SK-N-SH (cell line): ENCODE results near the gene KTN1. TPM values are rescaled to one million over a fixed set of nuclear protein-coding genes. Genes with fewer than 3 reads are reported as not detected.

ENCODE experiments used
- CTCF ChIA-PET: fragments of 300-600, 350-600 bp; formaldehyde crosslinking; extraction: SDS; loops from one replicate; lab custom pipeline; 2021; lab: Yijun Ruan, JAX
- POLR2A ChIA-PET: fragments of 350-600 bp; sonication (Branson Sonifier 250); formaldehyde crosslinking; extraction: SDS; loops from one replicate; lab custom pipeline; 2020; ENCODE audit warnings: antibody characterized with exemption, inconsistent platforms; lab: Yijun Ruan, JAX
- DNase-seq: peaks from one replicate; pipeline ENCODE4 v3.0.0; 2012
- H2AFZ ChIP-seq: fragments of 200-600 bp; sonication (generic); 2 replicates; pipeline ENCODE4 v1.8.1; 2016; ENCODE audit warnings: antibody characterized with exemption, mild to moderate bottlenecking, low read depth
- H3F3A ChIP-seq: fragments of 200-600 bp; sonication (generic); replicated peaks from 2 replicates; pipeline ENCODE3; 2016; ENCODE audit warnings: antibody characterized with exemption, mild to moderate bottlenecking; ENCODE audit not compliant: insufficient read depth
- H3K27ac ChIP-seq, 2 experiments: fragments of 200-500 bp in 1 of 2; fragments of 200-600 bp in 1 of 2; sonication (Bioruptor generic) in 1 of 2; sonication (generic), shearing (Covaris generic) in 1 of 2; 2 replicates each; pipeline versions ENCODE4 v1.5.1 to v1.6.1; 2014 to 2016; ENCODE audit warnings: low read depth in 2 of 2, inconsistent platforms in 1 of 2, low read length in 1 of 2, mild to moderate bottlenecking in 1 of 2, mixed read lengths in 1 of 2
- H3K27me3 ChIP-seq: fragments of 200-600 bp; sonication (generic), shearing (Covaris generic); 2 replicates; pipeline ENCODE4 v1.6.1; 2016; ENCODE audit warnings: mixed run types; ENCODE audit not compliant: insufficient read depth
- H3K36me3 ChIP-seq, 2 experiments: fragments of 200-500 bp in 1 of 2; fragments of 200-600 bp in 1 of 2; sonication (Bioruptor generic) in 1 of 2; sonication (generic) in 1 of 2; replicated peaks in 1 of 2; 2 replicates each; pipeline versions ENCODE3 to v1.5.1; 2014 to 2016; ENCODE audit warnings: low read length in 1 of 2, mild to moderate bottlenecking in 1 of 2; ENCODE audit not compliant: insufficient read depth in 2 of 2, control insufficient read depth in 1 of 2
- H3K4me1 ChIP-seq, 2 experiments: fragments of 200-500 bp in 1 of 2; fragments of 200-600 bp in 1 of 2; sonication (Bioruptor generic) in 1 of 2; sonication (generic), shearing (Covaris generic) in 1 of 2; 2 replicates each; pipeline versions ENCODE4 v1.5.1 to v1.6.1; 2014 to 2016; ENCODE audit warnings: low read depth in 1 of 2, low read length in 1 of 2, mixed run types in 1 of 2; ENCODE audit not compliant: insufficient read depth in 2 of 2, control insufficient read depth in 1 of 2
- H3K4me2 ChIP-seq: fragments of 200-600 bp; sonication (generic), shearing (Covaris generic); 2 replicates; pipeline ENCODE4 v1.6.1; 2017; ENCODE audit warnings: mixed run types
- H3K4me3 ChIP-seq, 2 experiments: fragments of 200-500 bp in 1 of 2; fragments of 200-600 bp in 1 of 2; sonication (Bioruptor generic) in 1 of 2; sonication (generic), shearing (Covaris generic) in 1 of 2; 2 replicates each; pipeline versions ENCODE4 v1.5.1 to v1.8.1; 2014 to 2016; ENCODE audit warnings: low read depth in 2 of 2, inconsistent platforms in 1 of 2, low read length in 1 of 2, mild to moderate bottlenecking in 1 of 2, mixed read lengths in 1 of 2, moderate library complexity in 1 of 2
- H3K79me2 ChIP-seq: fragments of 200-600 bp; sonication (generic); 2 replicates; pipeline ENCODE4 v1.8.1; 2017; ENCODE audit warnings: mild to moderate bottlenecking; ENCODE audit not compliant: insufficient read depth
- H3K9ac ChIP-seq: fragments of 200-600 bp; sonication (generic); 2 replicates; pipeline ENCODE4 v1.6.1; 2017; ENCODE audit warnings: mixed run types
- H3K9me2 ChIP-seq: fragments of 200-600 bp; sonication (generic); 2 replicates; pipeline ENCODE4 v1.6.1; 2017; ENCODE audit warnings: mixed run types
- H3K9me3 ChIP-seq: fragments of 200-600 bp; sonication (generic); 2 replicates; pipeline ENCODE4 v1.6.1; 2017; ENCODE audit warnings: mixed run types, mild to moderate bottlenecking, moderate library complexity
- H4K20me1 ChIP-seq: fragments of 200-600 bp; sonication (generic); 2 replicates; pipeline ENCODE4 v1.6.1; 2017; ENCODE audit warnings: mild to moderate bottlenecking, mixed run types; ENCODE audit not compliant: insufficient read depth
- CHD2 ChIP-seq: fragments of 150-350 bp; IDR thresholded peaks from 2 replicates; pipeline ENCODE4 v1.6.1; 2018; ENCODE audit warnings: low read length; ENCODE audit not compliant: partially characterized antibody
- ELF1 ChIP-seq: IDR thresholded peaks from 2 replicates; pipeline ENCODE4 v1.4.0; 2012
- EZH2phosphoT487 ChIP-seq: fragments of 200-600 bp; sonication (generic); IDR thresholded peaks from 2 replicates; pipeline ENCODE4 v1.6.1; 2017; ENCODE audit warnings: low read depth, mixed run types, mild to moderate bottlenecking, antibody characterized with exemption, moderate library complexity, borderline replicate concordance
- FOXJ3 ChIP-seq: sonication (generic); formaldehyde crosslinking; IDR thresholded peaks from 2 replicates; pipeline ENCODE4 v1.5.1; 2020; ENCODE audit warnings: mild to moderate bottlenecking, missing genetic modification reagents
- FOXM1 ChIP-seq: IDR thresholded peaks from 2 replicates; pipeline ENCODE4 v1.4.0; 2012; ENCODE audit warnings: low read depth, mild to moderate bottlenecking
- GABPA ChIP-seq: IDR thresholded peaks from 2 replicates; pipeline ENCODE4 v1.4.0; 2012; ENCODE audit warnings: low read depth, mild to moderate bottlenecking
- GATA2 ChIP-seq: sonication (generic); formaldehyde crosslinking; IDR thresholded peaks from 2 replicates; pipeline ENCODE4 v1.5.0; 2020; ENCODE audit warnings: mild to moderate bottlenecking, missing genetic modification reagents
- MAX ChIP-seq: IDR thresholded peaks from 2 replicates; pipeline ENCODE4 v1.4.0; 2012; ENCODE audit warnings: low read depth
- MEF2A ChIP-seq: IDR thresholded peaks from 2 replicates; pipeline ENCODE4 v1.4.0; 2012; ENCODE audit warnings: low read depth, borderline replicate concordance
- NRF1 ChIP-seq: IDR thresholded peaks from 2 replicates; pipeline ENCODE4 v1.6.1; 2012; ENCODE audit warnings: low read depth, mild to moderate bottlenecking, low read length
- RAD21 ChIP-seq: IDR thresholded peaks from 2 replicates; pipeline ENCODE4 v1.6.1; 2012; ENCODE audit warnings: mild to moderate bottlenecking, low read length
- REST ChIP-seq: IDR thresholded peaks from 2 replicates; pipeline ENCODE4 v1.6.1; 2012; ENCODE audit warnings: mild to moderate bottlenecking, low read depth, low read length, moderate library complexity
- RXRA ChIP-seq: IDR thresholded peaks from 2 replicates; pipeline ENCODE4 v1.4.0; 2012; ENCODE audit warnings: low read depth, mild to moderate bottlenecking, borderline replicate concordance
- SIN3A ChIP-seq: IDR thresholded peaks from 2 replicates; pipeline ENCODE4 v1.6.1; 2012; ENCODE audit warnings: low read depth, mild to moderate bottlenecking, low read length, moderate library complexity, borderline replicate concordance
- TCF12 ChIP-seq: IDR thresholded peaks from 2 replicates; pipeline ENCODE4 v1.4.0; 2012
- USF2 ChIP-seq: fragments of 150-350 bp; IDR thresholded peaks from 2 replicates; pipeline ENCODE4 v1.6.1; 2017; ENCODE audit warnings: antibody characterized with exemption, low read length, low read depth, borderline replicate concordance
- ZBTB33 ChIP-seq: IDR thresholded peaks from 2 replicates; pipeline ENCODE4 v1.4.0; 2012; ENCODE audit warnings: low read depth, borderline replicate concordance
- WGBS: methylation state at CpG from one replicate; pipeline ENCODE4 v1.1.6; 2017; ENCODE audit warnings: low lambda C conversion rate; 5-methylcytosine and 5-hydroxymethylcytosine counted together
- polyA plus RNA-seq, 3 experiments: library from polyadenylated mRNA; depleted of rRNA; stranded (reverse); fragments of >200 nt; gene quantifications; 2 replicates each; pipeline ENCODE4 v1.2.3, GENCODE V29; 2012

KTN1 gene
- polyA plus RNA-seq, 1 of the 3 experiments (the other 2 are of a cell fraction): 39.5 TPM

GRCh38 chr14:55572578-55572977, 7.4 kb upstream of the KTN1 start:
- Histone ChIP-seq H3K27ac (no peak overlapping the region), H3K4me1 (peaks cover 0 to 2% of the 10 kb centered on the region in 2 experiments; a peak in 2 of 4 replicates), H2AFZ (no peak overlapping the region), H3K4me2 (no peak overlapping the region), H3F3A (peaks cover 8% of the 10 kb centered on the region), H3K4me3 (no peak overlapping the region), H3K79me2 (no peaks in the 10 kb centered on the region), H4K20me1 (no peaks in the 10 kb centered on the region)
- 69% methylated on average over 4 of the region's 4 CpGs for WGBS
- TF ChIP-seq CHD2: no peak
- TF ChIP-seq RAD21: 0 out of 2 replicates have a peak, but pooled peaks have one; percentile 17
- TF ChIP-seq, all 33 proteins: peak for 1
- CTCF ChIA-PET: interaction anchor here (1.2 to 1.5 kb wide), 2 partner anchors 25 to 126 kb away, joined by 3 read pairs; no protein-coding TSS in a partner anchor
- POLR2A ChIA-PET: no interaction called here
- H3K9me2 ChIP-seq: no peaks in the 10 kb centered on the region
- H3K27me3 ChIP-seq: no peaks in the 10 kb centered on the region
- peak; percentile 41 for DNase-seq
- no peaks in the 10 kb centered on the region for H3K9me3 ChIP-seq
- H3K9ac ChIP-seq: no peak overlapping the region
- peaks cover 4 to 6% of the 10 kb centered on the region in 2 experiments for H3K36me3 ChIP-seq

GRCh38 chr14:55574988-55575387, 5.0 kb upstream of the KTN1 start:
- CTCF ChIA-PET: interaction anchor here (0.7 to 2.0 kb wide), 4 partner anchors 28 to 1544 kb away, joined by 3 to 6 read pairs (median 3); no protein-coding TSS in a partner anchor
- Histone ChIP-seq H3K4me3 (no peak overlapping the region), H3K27me3 (no peaks in the 10 kb centered on the region), H3K27ac (no peak overlapping the region), H3K9ac (no peak overlapping the region), H3K9me3 (no peaks in the 10 kb centered on the region), H4K20me1 (no peaks in the 10 kb centered on the region), H3K79me2 (peaks cover 18% of the 10 kb centered on the region; the same call in 1 of the 2 replicates), H3K4me2 (no peak overlapping the region), H3F3A (peaks cover 9% of the 10 kb centered on the region), H3K4me1 (peaks cover 3 to 12% of the 10 kb centered on the region in 2 experiments; a peak in 3 of 4 replicates), H3K36me3 (peaks cover 0 to 4% of the 10 kb centered on the region in 2 experiments), H3K9me2 (no peaks in the 10 kb centered on the region), H2AFZ (no peak overlapping the region)
- 98% methylated on average over 7 of the region's 7 CpGs for WGBS
- no peak for DNase-seq
- POLR2A ChIA-PET: no interaction called here
- TF ChIP-seq FOXJ3 (no peak), USF2 (no peak), NRF1 (no peak), ZBTB33 (no peak), MEF2A (no peak), CHD2 (no peak), EZH2phosphoT487 (no peak), RXRA (no peak), MAX (no peak), REST (no peak), ELF1 (no peak), SIN3A (no peak), GABPA (no peak), GATA2 (CRISPR knock-in tag) (no peak), FOXM1 (no peak), TCF12 (no peak)
- TF ChIP-seq, all 33 proteins: peak for 0
